GM12878 (cell line): ENCODE measurements around the gene TIMP4. TPM values are rescaled to one million over a fixed set of nuclear protein-coding genes. Genes with fewer than 3 reads are reported as not detected.

Experiments
- BMI1 ChIP-seq: fragments of 450-650 bp; IDR thresholded peaks from 2 replicates; pipeline ENCODE4 v1.6.1; 2016; ENCODE audit warnings: mild to moderate bottlenecking, moderate library complexity, borderline replicate concordance
- CEBPZ ChIP-seq: fragments of 150-350 bp; IDR thresholded peaks from 2 replicates; pipeline ENCODE4 v1.6.1; 2016; ENCODE audit warnings: low read depth, low read length
- CHD1 ChIP-seq: IDR thresholded peaks from 2 replicates; pipeline ENCODE4 v1.6.1; 2012; ENCODE audit warnings: low read depth, low read length, improper control_type of control experiment
- DPF2 ChIP-seq: fragments of 450-650 bp; IDR thresholded peaks from 2 replicates; pipeline ENCODE4 v1.6.1; 2017; ENCODE audit warnings: mild to moderate bottlenecking
- KLF5 ChIP-seq: fragments of 450-650 bp; IDR thresholded peaks from 2 replicates; pipeline ENCODE4 v1.6.1; 2014; ENCODE audit warnings: mild to moderate bottlenecking; ENCODE audit not compliant: partially characterized antibody
- MXI1 ChIP-seq: fragments of 150-350 bp; IDR thresholded peaks from 2 replicates; pipeline ENCODE4 v1.6.1; 2011; ENCODE audit warnings: low read depth, mild to moderate bottlenecking, inconsistent platforms, low read length, improper control_type of control experiment
- NFXL1 ChIP-seq: fragments of 450-650 bp; IDR thresholded peaks from 2 replicates; pipeline ENCODE4 v1.6.1; 2017; ENCODE audit warnings: antibody characterized with exemption, mild to moderate bottlenecking, borderline replicate concordance
- NFYA ChIP-seq: IDR thresholded peaks from 2 replicates; pipeline ENCODE4 v1.6.1; 2011; ENCODE audit warnings: low read depth, mild to moderate bottlenecking, low read length, improper control_type of control experiment, borderline replicate concordance
- NKRF ChIP-seq: fragments of 450-650 bp; conservative IDR thresholded peaks from 2 replicates; pipeline ENCODE4 v1.6.1; 2017; ENCODE audit warnings: mild to moderate bottlenecking, moderate library complexity
- NRF1 ChIP-seq: conservative IDR thresholded peaks from 2 replicates; pipeline ENCODE4 v1.6.1; 2011; ENCODE audit warnings: mild to moderate bottlenecking, low read depth, low read length, improper control_type of control experiment
- POLR2A ChIP-seq: IDR thresholded peaks from 2 replicates; pipeline ENCODE4 v1.6.1; 2011; ENCODE audit warnings: low read depth, mild to moderate bottlenecking, low read length
- SKIL ChIP-seq: fragments of 450-650 bp; IDR thresholded peaks from 2 replicates; pipeline ENCODE4 v1.6.1; 2017; ENCODE audit warnings: mild to moderate bottlenecking, low read depth, inconsistent platforms; ENCODE audit not compliant: poor library complexity, severe bottlenecking
- SMARCA5 ChIP-seq: fragments of 450-650 bp; IDR thresholded peaks from 2 replicates; pipeline ENCODE4 v1.6.1; 2017; ENCODE audit warnings: mild to moderate bottlenecking
- SMC3 ChIP-seq: IDR thresholded peaks from 2 replicates; pipeline ENCODE4 v1.6.1; 2011; ENCODE audit warnings: low read length, improper control_type of control experiment, borderline replicate concordance
- SREBF2 ChIP-seq: IDR thresholded peaks from 2 replicates; pipeline ENCODE4 v1.6.1; 2012; ENCODE audit warnings: mild to moderate bottlenecking, low read length
- TARDBP ChIP-seq: IDR thresholded peaks from 2 replicates; pipeline ENCODE4 v1.6.1; 2016; ENCODE audit warnings: borderline replicate concordance
- ZBED1 ChIP-seq: IDR thresholded peaks from 2 replicates; pipeline ENCODE4 v1.6.1; 2016; ENCODE audit warnings: borderline replicate concordance
- polyA plus RNA-seq, 11 experiments: library from polyadenylated mRNA; depleted of rRNA in 4 of 11; unstranded in 6 of 11; stranded (reverse) in 5 of 11; fragments of >200 nt; fragmentation: Nextera tagmentation in 4 of 11; fragmentation: Illumina TruSeq in 1 of 11; extraction: Ambion mirVana in 4 of 11; extraction: Trizol in 1 of 11; gene quantifications; 1 replicate in 1 of 11; 2 replicates in 10 of 11; pipeline versions ENCODE4 v1.2.1 to v1.2.3, GENCODE V29; 2011 to 2016; ENCODE audit warnings: inconsistent platforms in 2 of 11, missing spikeins in 2 of 11, low read depth in 1 of 11
- total RNA-seq, 4 experiments: library from RNA; depleted of rRNA in 3 of 4; stranded (reverse); fragments of >200 nt in 3 of 4; fragmentation: Illumina TruSeq in 1 of 4; extraction: Trizol in 1 of 4; gene quantifications; 2 replicates each; pipeline versions ENCODE4 v1.2.1 to v1.2.3, GENCODE V29; 2013 to 2021

The TIMP4 gene
- total and polyA plus RNA-seq, 10 of the 15 experiments (the other 5 are each of a cell fraction or from before 2014, with no cell fraction given), result 0.07 TPM; not detected in 9

- TF ChIP-seq SKIL (peak; percentile 78), NKRF (no peak), NFYA (no peak), NFXL1 (no peak), DPF2 (peak; percentile 94), CEBPZ (no peak), CHD1 (no peak), MXI1 (no peak), ZBED1 (no peak), POLR2A (no peak), NRF1 (no peak), SMARCA5 (no peak), KLF5 (no peak), SREBF2 (no peak), BMI1 (peak; percentile 82), SMC3 (no peak), TARDBP (no peak)
Observed at GRCh38 chr3:12187448-12188327, 29.0 kb upstream of the TIMP4 start (continued).
